Hematopoietic multipotent progenitor cell (in vitro differentiated cells): Measurements from ENCODE around the gene PLD2. TPM values are rescaled to one million over a fixed set of nuclear protein-coding genes. Genes with fewer than 3 reads are reported as not detected.
"Not testable (repeated sequence)": the region's sequence is repeated elsewhere in the genome, so short reads cannot be mapped to it uniquely, and the experiment has no call there.

Source experiments
- DNase-seq, 3 donors: peaks; one replicate each; pipeline ENCODE4 v3.0.0-alpha.2; 2011 to 2015; ENCODE audit warnings: low read depth in 2 of 3, low spot score in 2 of 3
- total RNA-seq: library from RNA; depleted of rRNA; stranded (reverse); fragments of >200 nt; gene quantifications from one replicate; pipeline ENCODE4 v1.2.3, GENCODE V29; 2012

PLD2 gene
- total RNA-seq, 1 donor: 5.9 TPM

GRCh38 chr17:4852567-4853207 is 45.7 kb downstream of the PLD2 start:
- peak in 2 of 3 donors; percentile 54 to 66 for DNase-seq

DNA sequence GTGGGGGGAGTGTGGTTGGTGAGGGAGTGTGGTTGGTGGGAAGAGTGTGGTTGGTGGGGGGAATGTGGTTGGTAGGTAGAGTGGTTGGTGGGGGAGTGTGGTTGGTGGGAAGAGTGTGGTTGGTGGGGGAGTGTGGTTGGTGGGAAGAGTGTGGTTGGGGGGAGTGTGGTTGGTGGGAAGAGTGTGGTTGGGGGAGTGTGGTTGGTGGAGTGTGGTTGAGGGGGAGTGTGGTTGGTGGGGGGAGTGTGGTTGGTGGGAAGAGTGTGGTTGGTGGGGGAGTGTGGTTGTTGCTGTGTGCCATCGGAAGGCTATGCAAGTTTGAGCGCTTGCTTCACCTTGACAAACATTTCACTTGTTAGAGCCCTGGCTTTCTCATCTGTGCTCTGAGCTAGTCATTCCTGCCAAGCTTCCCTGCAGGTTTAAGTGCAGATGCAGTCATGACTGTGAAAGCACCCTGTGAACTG is 46.3 kb downstream of the PLD2 start:
- DNase-seq: peak in 1 of 3 donors; percentile 24

GRCh38 chr17:4854111-4854681 is 47.2 kb downstream of the PLD2 start:
- DNase-seq: no peak

DNA sequence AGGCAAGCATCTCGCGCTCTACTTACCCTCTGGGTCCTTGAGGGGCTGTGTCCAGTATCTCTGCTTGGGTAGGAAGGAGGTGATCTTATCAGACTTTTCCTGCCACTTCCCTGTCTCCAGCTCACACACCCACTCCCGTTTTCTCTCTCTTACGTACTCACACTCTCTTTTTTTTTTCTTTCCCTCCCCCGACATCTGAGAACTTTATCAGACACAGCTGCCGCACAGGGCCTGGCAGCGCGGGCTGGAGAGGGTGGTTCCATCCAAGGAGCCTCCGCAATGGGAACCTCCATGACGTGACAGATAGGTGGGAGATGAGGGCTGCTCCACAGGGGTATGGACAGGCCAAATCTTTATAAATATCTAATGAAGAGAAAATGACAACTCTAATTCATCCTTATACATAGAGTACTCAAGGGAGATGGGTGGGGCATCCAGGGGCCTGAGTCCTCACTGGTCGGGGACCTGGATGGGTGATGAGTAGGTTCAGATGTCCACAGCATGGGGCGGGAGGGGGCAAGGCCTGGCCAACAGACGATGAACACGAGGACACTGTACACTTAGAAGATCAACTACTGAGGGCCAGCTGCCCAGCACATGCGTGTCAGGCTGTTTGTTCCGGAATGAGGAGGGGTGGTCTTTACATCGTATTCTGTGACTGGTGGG is 49.5 kb downstream of the PLD2 start:
- no peak for DNase-seq

DNA sequence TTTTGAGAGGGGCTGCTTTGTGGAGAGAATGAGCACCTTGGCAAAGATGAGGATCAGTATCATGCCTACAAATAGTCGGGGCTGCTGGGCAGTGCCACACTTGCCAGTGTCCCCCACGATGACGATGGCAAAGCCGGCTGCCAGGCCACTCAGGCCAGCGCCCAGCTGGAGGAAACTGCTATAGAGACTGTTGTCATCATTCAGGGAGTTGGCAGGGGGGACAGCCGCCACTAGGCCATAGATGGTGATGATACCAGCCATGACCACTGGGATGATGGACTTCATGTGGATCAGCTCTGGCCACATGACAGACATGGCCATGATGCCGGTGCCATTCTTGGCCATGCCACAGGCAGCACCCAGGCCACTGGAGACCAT is 50.0 kb downstream of the PLD2 start:
- no peak for DNase-seq

DNA sequence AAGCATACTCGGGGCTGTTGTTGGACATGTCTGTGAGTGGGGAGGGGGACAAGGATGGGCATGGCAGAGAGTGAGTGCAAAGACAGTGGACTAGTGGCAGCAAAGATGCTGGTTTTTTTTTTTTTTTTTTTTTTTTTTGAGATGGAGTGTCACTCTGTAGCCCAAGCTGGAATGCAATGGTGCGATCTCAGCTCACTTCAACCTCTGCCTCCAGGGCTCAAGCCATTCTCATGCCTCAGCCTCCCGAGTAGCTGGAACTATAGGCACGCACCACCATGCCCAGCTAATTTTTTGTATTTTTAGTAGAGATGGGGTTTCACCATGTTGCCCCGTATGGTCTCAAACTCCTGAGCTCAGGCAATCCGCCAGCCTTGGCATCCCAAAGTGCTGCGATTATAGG is 50.4 kb downstream of the PLD2 start:
- not testable (repeated sequence) for DNase-seq

DNA sequence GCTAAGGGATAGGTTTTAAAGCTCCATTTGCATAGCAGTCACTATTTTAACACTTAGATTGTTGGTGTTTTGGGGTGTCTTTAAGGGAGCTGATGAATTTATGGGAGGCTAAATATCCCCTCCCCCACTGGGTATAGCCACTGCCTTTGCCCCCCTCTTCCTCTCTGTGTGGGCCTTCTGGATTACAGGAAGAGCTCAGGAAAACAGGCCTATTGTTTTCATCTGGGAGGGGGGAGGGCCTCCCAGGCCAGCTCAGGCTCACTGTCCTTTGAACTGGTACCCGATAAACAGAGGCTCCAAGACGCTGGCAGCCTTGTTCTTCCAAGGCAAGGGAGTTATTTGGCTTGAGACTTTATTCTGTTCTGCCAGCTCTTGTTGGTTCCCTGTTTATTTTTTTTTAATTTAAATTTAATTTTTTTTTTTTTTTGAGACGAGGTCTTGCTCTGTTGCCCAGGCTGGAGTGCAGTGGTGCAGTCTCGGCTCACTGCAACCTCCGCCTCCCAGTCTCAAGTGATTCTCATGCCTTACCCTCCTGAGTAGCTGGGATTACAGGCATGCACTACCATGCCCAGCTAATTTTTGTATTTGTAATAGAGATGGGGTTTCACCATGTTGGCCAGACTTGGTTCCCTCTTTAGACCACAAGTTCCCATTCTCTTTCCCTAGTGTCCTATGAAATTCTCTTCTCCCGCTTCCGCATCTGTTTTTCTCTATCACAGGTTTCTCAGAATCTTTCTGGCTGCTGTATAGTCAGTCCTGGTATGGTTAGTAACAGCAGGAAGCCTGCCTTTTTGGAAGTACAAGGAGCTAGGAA is 51.3 kb downstream of the PLD2 start:
- DNase-seq: no peak

DNA sequence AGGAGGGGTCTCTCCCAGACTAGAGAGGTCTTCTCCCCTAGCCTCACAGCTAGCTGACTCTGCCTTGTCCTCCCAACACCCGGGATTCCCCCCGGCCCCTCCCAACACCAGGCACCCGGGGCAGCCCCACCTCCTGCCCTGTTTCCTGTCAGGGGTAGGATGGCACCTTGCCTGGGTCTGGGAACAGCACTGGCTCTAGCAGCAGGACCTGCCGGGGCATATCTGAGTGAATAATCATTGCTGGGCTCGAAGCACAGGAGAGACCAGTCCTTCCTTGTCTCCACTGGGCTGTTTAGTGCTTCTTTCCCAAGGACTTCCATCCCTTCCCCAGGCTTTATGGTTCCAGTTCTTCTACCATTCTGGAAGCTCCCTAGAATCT is 51.9 kb downstream of the PLD2 start:
- no peak for DNase-seq

DNA sequence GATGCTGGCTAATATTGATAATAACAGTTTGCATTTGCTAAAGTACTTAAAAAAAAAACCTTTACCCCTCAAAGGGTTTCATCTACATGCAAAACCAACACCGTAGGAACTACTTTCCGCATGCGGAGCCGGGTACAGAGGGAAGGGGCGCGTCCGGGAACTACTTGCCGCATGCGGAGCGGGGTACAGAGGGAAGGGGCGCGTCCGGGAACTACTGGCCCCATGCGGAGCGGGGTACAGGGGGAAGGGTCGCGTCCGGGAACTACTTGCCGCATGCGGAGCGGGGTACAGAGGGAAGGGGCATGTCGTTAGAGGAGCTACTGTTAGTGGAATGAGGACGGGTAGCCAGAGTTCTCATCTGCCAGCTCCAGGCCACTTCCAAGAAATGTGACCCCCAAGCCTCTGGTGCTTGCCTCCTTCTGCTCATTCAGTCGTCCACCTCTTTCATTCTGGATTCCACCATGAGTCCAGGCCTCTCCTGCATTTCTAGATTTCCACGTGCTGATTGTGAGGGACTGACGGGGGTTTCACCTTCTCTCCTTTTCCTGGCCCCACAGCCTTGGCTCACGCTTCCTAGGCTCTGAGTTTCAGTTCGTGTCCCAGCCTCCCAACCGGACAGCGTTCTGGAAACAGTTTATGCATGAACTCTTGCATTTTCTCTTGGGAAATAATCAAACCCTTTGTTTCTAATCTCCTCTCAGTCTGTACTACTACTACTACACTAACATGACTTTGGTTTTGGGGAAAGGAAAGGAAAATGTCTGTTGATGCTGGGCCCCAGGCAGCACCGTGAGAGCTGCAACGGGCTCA is 53.1 kb downstream of the PLD2 start:
- DNase-seq: no peak

DNA sequence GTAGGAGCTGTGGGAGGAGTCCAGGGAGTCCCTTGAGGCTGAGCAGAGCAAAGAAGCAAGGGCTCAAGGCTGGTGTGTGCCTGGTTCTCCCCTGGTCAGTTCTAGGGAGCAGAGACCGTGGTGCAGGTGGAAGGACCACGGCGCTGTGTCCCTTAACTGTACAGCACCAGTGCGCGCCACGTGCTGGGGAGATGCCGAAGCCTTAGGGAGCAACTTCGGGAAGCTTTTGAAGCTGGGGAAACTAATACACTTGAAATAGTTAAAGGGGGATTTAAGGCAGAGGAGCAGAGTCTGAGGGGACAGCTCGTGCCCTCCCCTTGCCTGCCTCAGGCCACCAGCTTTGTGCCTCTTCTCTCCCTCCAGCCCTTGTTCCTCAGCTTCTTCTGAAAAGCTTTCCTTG is 53.7 kb downstream of the PLD2 start:
- no peak for DNase-seq

- DNase-seq: no peak
Measured at GRCh38 chr17:4861052-4861451, 54.1 kb downstream of the PLD2 start.

DNA sequence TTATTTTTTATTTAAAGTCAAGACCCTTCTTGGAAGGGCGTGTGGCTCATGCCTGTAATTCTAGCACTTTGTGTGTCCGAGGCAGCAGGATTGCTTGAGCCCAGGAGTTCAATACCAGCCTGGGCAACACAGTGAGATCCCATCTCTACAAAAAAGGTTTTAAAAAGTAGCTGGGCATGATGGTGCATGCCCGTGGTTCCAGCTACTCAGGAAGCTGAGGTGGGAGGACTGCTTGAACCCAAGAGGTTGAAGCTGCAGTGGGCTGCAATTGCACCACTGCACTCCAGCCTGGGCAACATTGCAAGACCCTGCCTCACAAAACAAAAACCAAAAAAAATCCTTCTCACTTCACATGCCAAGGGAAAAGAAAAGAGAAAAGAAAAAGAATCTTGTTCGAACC is 55.8 kb downstream of the PLD2 start:
- no peak for DNase-seq

DNA sequence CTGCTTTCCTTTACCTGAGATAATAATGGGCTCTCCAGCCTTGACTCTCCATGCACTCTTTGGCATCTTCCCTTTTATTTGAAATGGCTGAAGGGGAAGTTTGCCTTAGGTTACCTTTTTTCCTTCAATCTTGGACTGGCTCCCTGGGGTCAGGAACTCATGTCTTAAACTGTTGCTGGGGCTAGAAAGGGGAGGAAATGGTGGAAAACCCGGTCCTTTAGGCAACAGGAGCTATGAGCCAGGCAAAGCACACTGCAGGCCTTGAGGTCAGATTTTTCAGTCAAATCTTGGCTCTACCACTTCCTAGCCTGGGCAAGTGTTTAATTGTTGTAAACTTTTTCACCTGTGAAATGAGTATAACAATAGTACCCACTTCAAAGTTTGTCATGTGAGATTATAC is 56.4 kb downstream of the PLD2 start:
- no peak for DNase-seq

GRCh38 chr17:4867535-4867934 is 60.6 kb downstream of the PLD2 start:
- DNase-seq: not testable (repeated sequence)

DNA sequence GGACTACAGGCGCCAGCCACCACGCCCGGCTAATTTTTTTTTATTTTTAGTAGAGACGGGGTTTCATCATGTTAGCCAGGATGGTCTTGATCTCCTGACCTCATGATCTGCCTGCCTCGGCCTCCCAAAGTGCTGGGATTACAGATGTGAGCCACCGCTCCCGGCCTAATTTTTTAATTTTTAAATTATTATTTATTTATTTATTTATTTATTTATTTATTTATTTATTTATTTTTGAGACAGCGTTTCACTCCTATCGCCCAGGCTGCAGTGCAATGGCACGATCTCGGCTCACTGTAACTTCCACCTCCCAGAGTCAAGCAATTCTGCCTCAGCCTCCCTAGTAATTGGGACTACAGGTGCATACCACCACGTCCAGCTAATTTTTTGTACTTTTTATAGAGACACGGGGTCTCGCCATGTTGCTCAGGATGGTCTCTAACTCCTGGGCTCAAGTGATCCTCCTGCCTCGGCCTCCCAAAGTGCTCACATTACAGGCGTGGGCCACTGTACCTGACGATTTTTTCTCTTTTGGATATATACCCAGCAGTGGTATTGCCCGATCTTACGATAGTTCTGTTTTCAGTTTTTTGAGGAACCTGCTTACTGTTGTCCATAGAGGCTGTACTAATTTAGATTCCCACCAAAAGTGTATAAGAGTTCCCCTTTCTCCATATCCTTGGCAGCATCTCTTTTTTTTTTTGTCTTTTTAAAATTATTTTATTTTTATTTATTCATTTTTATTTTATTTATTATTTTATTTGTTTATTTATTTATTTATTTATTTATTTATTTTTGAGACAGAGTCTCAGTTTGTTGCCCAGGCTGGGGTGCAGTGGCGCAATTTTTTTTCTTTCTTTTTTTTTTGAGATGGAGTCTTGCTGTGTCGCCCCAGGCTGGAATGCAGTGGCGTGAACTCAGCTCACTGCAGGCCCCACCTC is 62.4 kb downstream of the PLD2 start:
- DNase-seq: not testable (repeated sequence)

- DNase-seq: no peak
Measured at GRCh38 chr17:4870855-4871254, 63.9 kb downstream of the PLD2 start.

GRCh38 chr17:4872786-4873185 is 65.8 kb downstream of the PLD2 start:
- DNase-seq: no peak
